ENCODE measurements around the gene CSF1.

Gene CSF1

DNA sequence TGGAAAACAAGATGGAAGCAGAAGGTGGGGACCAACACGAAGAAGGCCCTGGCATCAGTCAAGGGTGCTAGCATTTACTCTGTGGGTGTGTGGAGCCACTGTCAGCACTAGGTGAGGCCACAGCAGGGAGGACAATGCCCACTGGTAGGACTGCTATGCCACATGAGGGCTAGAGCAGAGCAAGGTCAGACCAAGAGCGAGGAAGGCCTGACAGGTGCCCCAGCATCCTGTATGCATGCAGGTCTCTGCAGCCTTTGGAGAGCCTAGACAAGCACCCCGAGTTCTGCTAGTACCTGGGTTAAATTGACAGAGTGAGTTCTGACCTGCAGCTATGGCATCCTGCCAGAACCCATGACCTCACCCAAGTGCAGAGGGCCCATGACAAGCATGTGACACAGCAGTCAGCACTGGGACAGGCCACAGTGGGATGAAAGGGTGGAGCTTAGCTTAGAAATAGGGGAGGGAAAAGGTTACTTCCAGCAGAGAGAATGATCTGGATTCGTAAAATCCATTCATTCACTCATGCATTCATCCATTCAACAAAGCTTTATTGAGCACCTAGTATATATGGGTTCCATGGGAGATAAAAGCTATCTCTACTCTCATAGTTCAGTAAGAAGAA is 9.0 kb upstream of the CSF1 start:
- Histone ChIP-seq H3K79me1 (ENCODE audit: low read depth, low read length) (no peaks in the 10 kb centered on the region), H3K36me3 (replicated peaks in 1 of 2; ENCODE audit: control insufficient read depth in 2 of 2, insufficient read depth in 2 of 2, low read length in 2 of 2) (no peaks in the 10 kb centered on the region), H2BK5ac (ENCODE audit: low read length) (no peak overlapping the region), H2BK120ac (ENCODE audit: low read depth, low read length) (no peak overlapping the region), H2BK12ac (ENCODE audit: low read length) (no peak overlapping the region), H3K27ac (replicated peaks; ENCODE audit: low read length) (no peak overlapping the region), H2AK5ac (ENCODE audit: low read depth, low read length) (no peak overlapping the region), H3K18ac (ENCODE audit: low read length) (no peak overlapping the region), H3K23ac (ENCODE audit: low read depth, low read length, poor library complexity) (peak overlapping the region; percentile 13), H4K8ac (ENCODE audit: low read depth, low read length) (no peak overlapping the region), H3K9me3 (replicated peaks in 1 of 2; ENCODE audit: control insufficient read depth in 2 of 2, insufficient read depth in 1 of 2, low read depth in 1 of 2, low read length in 2 of 2) (no peaks in the 10 kb centered on the region), H4K91ac (ENCODE audit: low read depth, low read length, poor library complexity) (no peak overlapping the region), H3K27me3 (ENCODE audit: control insufficient read depth in 3 of 3, insufficient read depth in 3 of 3, low read depth in 1 of 3, low read length in 3 of 3) (peaks cover 0 to under 1% (median 0%) of the 10 kb centered on the region in 3 experiments), H3K4me1 (ENCODE audit: control insufficient read depth in 2 of 2, insufficient read depth in 1 of 2, low read depth in 1 of 2, low read length in 2 of 2) (peaks cover 4 to 5% of the 10 kb centered on the region in 2 donors), H3K9ac (ENCODE audit: low read depth, low read length, poor library complexity) (no peak overlapping the region), H3K4me2 (ENCODE audit: insufficient read depth, low read length, poor library complexity, severe bottlenecking) (no peak overlapping the region), H3K14ac (ENCODE audit: low read length) (no peak overlapping the region), H3K4ac (ENCODE audit: low read length) (no peak overlapping the region), H2AFZ (ENCODE audit: low read length) (no peak overlapping the region), H3K4me3 (ENCODE audit: low read length in 2 of 2) (no peak overlapping the region), H2BK15ac (ENCODE audit: low read length) (no peak overlapping the region)
- WGBS, 2 donors (ENCODE audit: extremely low coverage in 2 of 2, insufficient read length in 2 of 2, insufficient replicate concordance in 1 of 2): no CpG with 5 or more reads among the region's 4 CpGs
- DNase-seq (ENCODE audit: low spot score): no peak

DNA sequence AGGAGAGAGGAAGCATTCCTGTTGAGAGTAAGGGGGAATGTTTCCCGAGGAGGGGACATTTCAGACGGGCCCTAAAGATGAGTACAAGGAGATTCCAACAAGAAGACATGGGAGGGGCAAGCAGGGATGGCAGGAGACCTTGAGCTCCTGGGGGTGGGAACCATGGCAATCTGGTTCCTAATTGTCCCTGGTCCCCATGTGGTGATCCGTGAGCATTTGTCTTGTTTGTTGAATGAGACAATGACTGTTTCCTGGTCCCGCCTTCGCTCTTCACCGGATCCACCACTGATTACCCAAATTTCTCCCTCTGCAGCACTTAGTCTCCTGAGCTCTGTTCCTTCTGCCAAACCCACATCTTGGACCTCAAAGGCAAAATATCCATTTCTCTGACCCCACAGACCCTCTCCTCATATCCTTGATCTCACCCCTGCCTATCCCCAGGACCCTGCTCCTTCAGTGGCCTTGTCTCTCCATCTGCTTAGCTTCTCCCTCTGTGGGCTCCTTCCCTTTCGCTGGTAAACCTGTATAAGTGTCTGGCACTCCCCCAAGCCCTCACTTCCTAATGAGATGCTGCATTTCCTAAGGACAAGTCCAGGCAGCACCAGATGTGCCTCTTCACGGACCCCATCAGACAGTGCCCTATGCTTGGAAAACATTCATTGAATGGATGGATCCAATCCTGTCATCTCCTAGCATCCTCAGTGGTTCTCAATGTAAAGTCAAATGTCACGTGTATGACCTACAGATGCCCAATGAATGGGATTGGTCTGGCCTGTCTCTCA is 8.3 kb upstream of the CSF1 start:
- Histone ChIP-seq H3K27ac (replicated peaks; ENCODE audit: low read length) (no peak overlapping the region), H3K14ac (ENCODE audit: low read length) (no peak overlapping the region), H4K8ac (ENCODE audit: low read depth, low read length) (no peak overlapping the region), H3K4me3 (ENCODE audit: low read length in 2 of 2) (no peak overlapping the region), H3K4ac (ENCODE audit: low read length) (no peak overlapping the region), H2BK15ac (ENCODE audit: low read length) (no peak overlapping the region), H3K27me3 (ENCODE audit: control insufficient read depth in 3 of 3, insufficient read depth in 3 of 3, low read depth in 1 of 3, low read length in 3 of 3) (peaks cover 0 to 3% (median 0%) of the 10 kb centered on the region in 3 experiments), H3K79me1 (ENCODE audit: low read depth, low read length) (no peaks in the 10 kb centered on the region), H3K9me3 (replicated peaks in 1 of 2; ENCODE audit: control insufficient read depth in 2 of 2, insufficient read depth in 1 of 2, low read depth in 1 of 2, low read length in 2 of 2) (no peaks in the 10 kb centered on the region), H2AFZ (ENCODE audit: low read length) (no peak overlapping the region), H2AK5ac (ENCODE audit: low read depth, low read length) (no peak overlapping the region), H3K36me3 (replicated peaks in 1 of 2; ENCODE audit: control insufficient read depth in 2 of 2, insufficient read depth in 2 of 2, low read length in 2 of 2) (no peaks in the 10 kb centered on the region), H3K9ac (ENCODE audit: low read depth, low read length, poor library complexity) (no peak overlapping the region), H2BK5ac (ENCODE audit: low read length) (no peak overlapping the region), H3K4me2 (ENCODE audit: insufficient read depth, low read length, poor library complexity, severe bottlenecking) (no peak overlapping the region), H3K18ac (ENCODE audit: low read length) (no peak overlapping the region), H3K4me1 (ENCODE audit: control insufficient read depth in 2 of 2, insufficient read depth in 1 of 2, low read depth in 1 of 2, low read length in 2 of 2) (peaks cover 3 to 5% of the 10 kb centered on the region in 2 donors), H2BK120ac (ENCODE audit: low read depth, low read length) (no peak overlapping the region), H2BK12ac (ENCODE audit: low read length) (no peak overlapping the region), H4K91ac (ENCODE audit: low read depth, low read length, poor library complexity) (no peak overlapping the region), H3K23ac (ENCODE audit: low read depth, low read length, poor library complexity) (no peak overlapping the region)
- no CpG with 5 or more reads among the region's 9 CpGs for WGBS, 2 donors (ENCODE audit: extremely low coverage in 2 of 2, insufficient read length in 2 of 2, insufficient replicate concordance in 1 of 2)
- DNase-seq (ENCODE audit: low spot score): no peak

- Histone ChIP-seq H3K79me1 (ENCODE audit: low read depth, low read length) (no peaks in the 10 kb centered on the region), H3K4ac (ENCODE audit: low read length) (no peak overlapping the region), H3K36me3 (replicated peaks in 1 of 2; ENCODE audit: control insufficient read depth in 2 of 2, insufficient read depth in 2 of 2, low read length in 2 of 2) (no peaks in the 10 kb centered on the region), H3K4me2 (ENCODE audit: insufficient read depth, low read length, poor library complexity, severe bottlenecking) (no peak overlapping the region), H3K27me3 (ENCODE audit: control insufficient read depth in 3 of 3, insufficient read depth in 3 of 3, low read depth in 1 of 3, low read length in 3 of 3) (peaks cover 0 to 12% (median 1%) of the 10 kb centered on the region in 3 experiments), H3K9ac (ENCODE audit: low read depth, low read length, poor library complexity) (no peak overlapping the region), H2BK5ac (ENCODE audit: low read length) (no peak overlapping the region), H3K23ac (ENCODE audit: low read depth, low read length, poor library complexity) (no peak overlapping the region), H2BK12ac (ENCODE audit: low read length) (no peak overlapping the region), H3K27ac (replicated peaks; ENCODE audit: low read length) (no peak overlapping the region), H2AFZ (ENCODE audit: low read length) (no peak overlapping the region), H2BK120ac (ENCODE audit: low read depth, low read length) (no peak overlapping the region), H4K91ac (ENCODE audit: low read depth, low read length, poor library complexity) (no peak overlapping the region), H3K18ac (ENCODE audit: low read length) (no peak overlapping the region), H3K9me3 (replicated peaks in 1 of 2; ENCODE audit: control insufficient read depth in 2 of 2, insufficient read depth in 1 of 2, low read depth in 1 of 2, low read length in 2 of 2) (no peaks in the 10 kb centered on the region), H2BK15ac (ENCODE audit: low read length) (no peak overlapping the region), H4K8ac (ENCODE audit: low read depth, low read length) (no peak overlapping the region), H3K14ac (ENCODE audit: low read length) (no peak overlapping the region), H2AK5ac (ENCODE audit: low read depth, low read length) (no peak overlapping the region), H3K4me1 (ENCODE audit: control insufficient read depth in 2 of 2, insufficient read depth in 1 of 2, low read depth in 1 of 2, low read length in 2 of 2) (peaks cover 3 to 5% of the 10 kb centered on the region in 2 donors), H3K4me3 (ENCODE audit: low read length in 2 of 2) (no peak overlapping the region)
- no CpG with 5 or more reads among the region's 2 CpGs for WGBS, 2 donors (ENCODE audit: extremely low coverage in 2 of 2, insufficient read length in 2 of 2, insufficient replicate concordance in 1 of 2)
- DNase-seq (ENCODE audit: low spot score): no peak
Measured at GRCh38 chr1:109903376-109903930, 7.2 kb upstream of the CSF1 start.

Data from neuronal stem cell (in vitro differentiated cells).